Lung (tissue), 12 donors: ENCODE data around the gene GNAL. TPM values are rescaled to one million over a fixed set of nuclear protein-coding genes. Genes with fewer than 3 reads are reported as not detected.

Source experiments
- ATAC-seq: fragments of 200-7000 bp; cut with Tn5 transposase; one replicate; pipeline ENCODE4 v1.9.1; 2020; ENCODE audit warnings: moderate number of reproducible peaks; ENCODE audit not compliant: insufficient read depth, low FRiP score
- DNase-seq, 3 donors: peaks; one replicate each; pipeline ENCODE4 v3.0.0-alpha.2; 2013 to 2017
- H3K27ac ChIP-seq, 2 donors: one replicate each; pipeline ENCODE4 v1.5.1; 2013; ENCODE audit warnings: mild to moderate bottlenecking in 2 of 2, moderate library complexity in 2 of 2, control low read depth in 1 of 2, inconsistent platforms in 1 of 2, low read depth in 1 of 2, low read length in 1 of 2
- H3K27me3 ChIP-seq, 3 donors: one replicate each; pipeline ENCODE4 v1.5.1; 2013; ENCODE audit warnings: low read length in 2 of 3; ENCODE audit not compliant: control insufficient read depth in 3 of 3, insufficient read depth in 3 of 3
- H3K36me3 ChIP-seq, 4 donors: one replicate each; pipeline ENCODE4 v1.5.1; 2013; ENCODE audit warnings: low read length in 4 of 4, mild to moderate bottlenecking in 1 of 4, moderate library complexity in 1 of 4; ENCODE audit not compliant: control insufficient read depth in 4 of 4, insufficient read depth in 4 of 4
- H3K4me1 ChIP-seq, 5 donors: one replicate each; pipeline ENCODE4 v1.5.1; 2013; ENCODE audit warnings: low read length in 5 of 5, mild to moderate bottlenecking in 2 of 5, moderate library complexity in 1 of 5; ENCODE audit not compliant: control insufficient read depth in 5 of 5, insufficient read depth in 5 of 5
- H3K4me3 ChIP-seq: one replicate; pipeline ENCODE4 v1.5.1; 2013; ENCODE audit warnings: mild to moderate bottlenecking, control low read depth, moderate library complexity
- H3K9ac ChIP-seq, 2 donors: one replicate each; pipeline ENCODE4 v1.5.1; 2013; ENCODE audit warnings: low read length in 2 of 2, control low read depth in 1 of 2; ENCODE audit not compliant: insufficient read depth in 1 of 2
- H3K9me3 ChIP-seq, 4 donors: one replicate each; pipeline ENCODE4 v1.5.1; 2013; ENCODE audit warnings: low read length in 3 of 4, mild to moderate bottlenecking in 1 of 4, moderate library complexity in 1 of 4; ENCODE audit not compliant: control insufficient read depth in 4 of 4, insufficient read depth in 3 of 4
- WGBS, 2 donors: extraction: QIAGEN DNeasy Blood & Tissue Kit; methylation state at CpG; one replicate each; pipeline ENCODE4 v1.1.7; 2013; 5-methylcytosine and 5-hydroxymethylcytosine counted together
- polyA plus RNA-seq, 2 donors: library from polyadenylated mRNA; stranded (reverse); fragments of 200-250 nt; gene quantifications; one replicate each; pipeline ENCODE4 v1.2.1, GENCODE V29; 2013
- total RNA-seq, 2 donors: library from RNA; depleted of rRNA in 1 of 2; stranded (reverse); fragments of >200 nt in 1 of 2; gene quantifications; one replicate each; pipeline ENCODE4 v1.2.1, GENCODE V29; 2014 to 2021
- TF ChIP-seq, protein P1 (sequence below): IDR thresholded peaks from 2 replicates; pipeline ENCODE4 v1.5.1; 2012; ENCODE audit warnings: mild to moderate bottlenecking; ENCODE audit errors: control extremely low read depth, extremely low read depth
- donor health status: control.
- donor health status: control.
- donor health status: Bipolar disorder and iron deficiency.
- donor health status: healthy.
- donor health status: DM: yes; HTN: yes; CAD: no.

Gene GNAL
- total and polyA plus RNA-seq, 4 donors: 0.49 to 3.7 (median 2.5) TPM

GRCh38 chr18:11740461-11740860 lies 51.4 kb downstream of the GNAL start:
- WGBS, 2 donors: 83 to 95% methylated on average over 2 of the region's 2 CpGs
- ATAC-seq: no peak
- Histone ChIP-seq H3K9ac (no peak overlapping the region), H3K4me3 (no peak overlapping the region), H3K36me3 (no peaks in the 10 kb centered on the region), H3K27me3 (peaks cover 0 to 21% (median 1%) of the 10 kb centered on the region in 3 donors), H3K9me3 (no peaks in the 10 kb centered on the region), H3K27ac (no peak overlapping the region), H3K4me1 (peaks cover 0 to 1% (median 0%) of the 10 kb centered on the region in 5 donors)
- DNase-seq: no peak
- TF ChIP-seq, protein P1, sequence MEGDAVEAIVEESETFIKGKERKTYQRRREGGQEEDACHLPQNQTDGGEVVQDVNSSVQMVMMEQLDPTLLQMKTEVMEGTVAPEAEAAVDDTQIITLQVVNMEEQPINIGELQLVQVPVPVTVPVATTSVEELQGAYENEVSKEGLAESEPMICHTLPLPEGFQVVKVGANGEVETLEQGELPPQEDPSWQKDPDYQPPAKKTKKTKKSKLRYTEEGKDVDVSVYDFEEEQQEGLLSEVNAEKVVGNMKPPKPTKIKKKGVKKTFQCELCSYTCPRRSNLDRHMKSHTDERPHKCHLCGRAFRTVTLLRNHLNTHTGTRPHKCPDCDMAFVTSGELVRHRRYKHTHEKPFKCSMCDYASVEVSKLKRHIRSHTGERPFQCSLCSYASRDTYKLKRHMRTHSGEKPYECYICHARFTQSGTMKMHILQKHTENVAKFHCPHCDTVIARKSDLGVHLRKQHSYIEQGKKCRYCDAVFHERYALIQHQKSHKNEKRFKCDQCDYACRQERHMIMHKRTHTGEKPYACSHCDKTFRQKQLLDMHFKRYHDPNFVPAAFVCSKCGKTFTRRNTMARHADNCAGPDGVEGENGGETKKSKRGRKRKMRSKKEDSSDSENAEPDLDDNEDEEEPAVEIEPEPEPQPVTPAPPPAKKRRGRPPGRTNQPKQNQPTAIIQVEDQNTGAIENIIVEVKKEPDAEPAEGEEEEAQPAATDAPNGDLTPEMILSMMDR: no peak

DNA sequence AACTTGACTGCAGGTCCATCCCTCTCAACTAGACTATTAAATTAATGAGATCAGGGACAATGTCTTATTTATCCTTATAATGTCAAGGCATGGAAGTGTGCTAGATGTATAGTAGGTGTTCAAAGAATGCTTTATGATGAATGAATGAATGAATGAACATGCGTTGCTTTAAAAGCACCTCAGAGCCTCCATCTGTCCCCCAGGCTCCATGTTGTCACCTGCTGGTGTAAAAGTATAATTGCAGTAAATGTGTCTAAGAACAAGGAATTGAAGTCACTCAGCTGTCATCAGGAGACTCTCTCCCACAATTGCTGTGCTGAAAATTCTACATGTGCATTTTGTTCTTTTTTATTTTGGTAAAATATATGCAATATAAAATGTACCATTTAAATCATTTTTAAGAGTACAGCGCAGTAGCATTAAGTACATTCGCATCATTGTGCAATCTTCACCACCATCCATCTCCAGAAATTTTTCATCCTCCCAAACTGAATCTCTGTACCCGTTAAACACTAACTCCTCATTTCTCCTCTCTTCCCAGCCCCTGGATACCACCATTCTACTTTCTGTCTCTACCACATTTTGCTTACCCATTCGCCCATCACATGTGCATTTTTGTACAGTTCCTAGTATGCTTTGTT lies 52.6 kb downstream of the GNAL start:
- peaks cover 0 to 22% (median 3%) of the 10 kb centered on the region in 3 donors for H3K27me3 ChIP-seq
- peaks cover 0 to 1% (median 0%) of the 10 kb centered on the region in 5 donors for H3K4me1 ChIP-seq
- H3K36me3 ChIP-seq: no peaks in the 10 kb centered on the region
- DNase-seq (no peak), ATAC-seq (no peak)
- H3K9me3 ChIP-seq: no peaks in the 10 kb centered on the region
- no peak overlapping the region for H3K4me3 ChIP-seq
- TF ChIP-seq, protein P1: no peak
- no peak overlapping the region for H3K27ac ChIP-seq
- no peak overlapping the region for H3K9ac ChIP-seq
- WGBS, 2 donors: 75 to 76% methylated on average over 5 of the region's 5 CpGs

- no peak overlapping the region for H3K27ac ChIP-seq
- H3K36me3 ChIP-seq: no peaks in the 10 kb centered on the region
- H3K4me1 ChIP-seq: peaks cover 0 to 1% (median 0%) of the 10 kb centered on the region in 5 donors
- DNase-seq (no peak), ATAC-seq (no peak)
- no peak overlapping the region for H3K9ac ChIP-seq
- peaks cover 3 to 50% (median 12%) of the 10 kb centered on the region in 3 donors for H3K27me3 ChIP-seq
- WGBS, 2 donors: 89% methylated on average over 9 of the region's 9 CpGs
- TF ChIP-seq, protein P1: no peak
- H3K4me3 ChIP-seq: no peak overlapping the region
- peaks cover 0 to 1% (median 0%) of the 10 kb centered on the region in 4 donors for H3K9me3 ChIP-seq
These were observed 56.5 kb downstream of the GNAL start for GRCh38 chr18:11745521-11745920.
